ENCODE results near the gene SPEM3.

SPEM3 gene

DNA sequence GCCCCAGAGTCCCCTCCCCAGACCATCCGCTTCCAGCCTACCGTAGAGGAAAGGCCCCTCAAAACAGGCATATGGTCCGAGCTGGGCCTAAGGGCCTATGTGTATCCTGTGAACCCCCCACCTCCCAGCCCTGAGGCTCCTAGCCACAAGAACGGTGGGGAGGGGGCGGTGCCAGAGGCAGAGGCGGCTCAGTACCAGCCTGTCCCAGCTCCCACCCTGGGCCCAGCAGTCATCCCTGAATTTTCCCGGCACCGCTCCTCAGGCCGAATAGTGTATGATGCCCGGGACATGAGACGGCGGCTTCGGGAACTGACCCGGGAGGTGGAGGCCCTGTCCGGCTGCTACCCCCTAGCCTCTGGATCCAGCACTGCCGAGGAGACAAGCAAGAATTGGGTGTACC is 7.5 kb upstream of the SPEM3 start:
- no peak for DNase-seq (ENCODE audit: low spot score)

GRCh38 chr17:7423679-7424078 is 5.0 kb upstream of the SPEM3 start:
- DNase-seq (ENCODE audit: low spot score): no peak

- DNase-seq (ENCODE audit: low spot score): no peak
Measured at GRCh38 chr17:7425316-7425715, 3.3 kb upstream of the SPEM3 start, which contains the start of gene SPEM2. SPEM2 (plus strand) TSS chr17:7425616; CDS start chr17:7425689, 73 bp downstream.

DNA sequence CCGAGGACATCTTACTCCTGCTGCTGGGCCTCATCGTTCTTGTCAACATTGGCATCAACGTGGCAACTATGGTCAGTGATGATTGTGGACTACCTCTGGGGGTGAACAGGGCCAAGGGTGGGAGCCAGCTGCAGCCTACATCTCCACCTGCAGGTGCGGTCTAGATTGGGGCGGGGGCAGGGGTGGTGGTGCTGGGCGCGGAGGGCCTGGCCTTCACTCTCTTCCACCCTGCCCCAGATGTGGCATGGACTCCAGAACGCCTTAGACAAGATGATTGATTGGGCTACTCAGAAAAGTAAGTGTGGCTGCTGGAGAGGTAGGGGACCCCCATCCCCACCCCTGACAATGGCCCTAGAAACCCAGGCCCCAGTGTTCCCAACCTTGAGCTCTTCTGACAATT is 2.9 kb upstream of the SPEM3 start:
- DNase-seq (ENCODE audit: low spot score): no peak

- DNase-seq (ENCODE audit: low spot score): no peak
Measured at GRCh38 chr17:7426203-7426863, 2.3 kb upstream of the SPEM3 start.

DNA sequence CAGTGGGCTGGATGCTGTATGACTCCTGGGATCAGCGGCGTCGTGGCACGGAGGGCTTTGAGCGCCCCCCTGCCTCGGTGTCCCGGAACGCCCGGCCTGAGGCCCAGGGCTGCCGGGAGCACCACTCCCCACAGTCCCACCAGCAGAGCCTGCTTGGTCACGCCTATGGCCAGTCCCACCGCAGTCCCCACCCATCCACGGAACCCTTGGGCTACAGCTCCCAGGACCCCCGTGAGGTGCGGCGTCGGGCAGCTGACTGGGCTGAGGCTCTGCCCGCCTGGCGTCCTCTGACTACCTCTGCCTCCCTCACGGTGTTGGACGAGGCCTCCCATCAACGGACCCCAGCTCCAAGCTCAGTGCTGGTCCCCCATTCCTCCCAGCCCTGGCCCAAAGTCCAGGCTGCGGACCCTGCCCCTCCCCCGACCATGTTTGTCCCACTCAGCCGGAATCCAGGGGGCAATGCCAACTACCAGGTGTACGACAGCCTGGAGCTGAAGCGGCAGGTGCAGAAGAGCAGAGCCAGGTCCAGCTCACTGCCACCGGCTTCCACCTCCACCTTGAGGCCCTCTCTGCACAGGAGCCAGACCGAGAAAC is 1.7 kb upstream of the SPEM3 start:
- no peak for DNase-seq (ENCODE audit: low spot score)

- DNase-seq (ENCODE audit: low spot score): no peak
Measured at GRCh38 chr17:7427549-7427948, 1.1 kb upstream of the SPEM3 start.

DNA sequence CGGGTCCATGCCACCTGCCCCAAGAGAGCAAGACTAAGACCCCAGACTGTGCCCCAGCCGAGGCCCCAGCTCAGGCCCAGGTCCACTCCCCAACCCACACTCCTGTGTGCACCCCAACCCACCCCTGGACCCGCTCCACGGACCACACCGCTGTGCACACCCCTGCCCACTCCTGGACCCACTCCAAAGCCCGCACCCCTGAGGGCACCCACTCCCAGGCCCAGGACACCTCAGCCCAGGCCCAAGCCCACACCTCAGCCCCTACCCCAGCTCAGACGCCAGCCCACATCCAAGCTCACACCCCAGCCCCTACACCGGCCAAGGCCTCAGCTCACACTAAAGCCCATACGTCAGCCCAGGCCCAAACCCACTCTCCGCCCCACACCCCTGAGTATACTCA is 1.1 kb downstream of the SPEM3 start:
- no peak for DNase-seq (ENCODE audit: low spot score)

DNA sequence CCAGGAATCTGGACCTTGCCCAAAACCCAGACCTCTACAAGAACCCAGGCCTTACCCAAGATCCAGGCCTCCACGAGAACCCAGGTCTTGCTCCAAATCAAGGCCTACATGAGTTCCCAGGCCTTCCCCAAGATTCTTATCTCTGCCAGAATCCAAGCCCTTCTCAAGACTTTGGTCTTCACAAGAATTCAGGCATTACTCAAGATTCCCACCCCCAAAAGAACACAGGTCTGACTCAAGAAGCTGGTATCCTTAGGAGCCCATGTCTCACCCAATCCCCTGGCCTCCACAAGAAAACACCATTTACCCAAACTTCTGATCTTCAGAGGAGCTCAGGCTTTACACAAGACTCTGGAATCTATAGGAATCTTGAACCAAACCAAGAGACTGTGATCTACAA is 2.6 kb downstream of the SPEM3 start:
- DNase-seq (ENCODE audit: low spot score): no peak

- DNase-seq (ENCODE audit: low spot score): no peak
Measured at GRCh38 chr17:7432296-7432695, 3.6 kb downstream of the SPEM3 start.

DNA sequence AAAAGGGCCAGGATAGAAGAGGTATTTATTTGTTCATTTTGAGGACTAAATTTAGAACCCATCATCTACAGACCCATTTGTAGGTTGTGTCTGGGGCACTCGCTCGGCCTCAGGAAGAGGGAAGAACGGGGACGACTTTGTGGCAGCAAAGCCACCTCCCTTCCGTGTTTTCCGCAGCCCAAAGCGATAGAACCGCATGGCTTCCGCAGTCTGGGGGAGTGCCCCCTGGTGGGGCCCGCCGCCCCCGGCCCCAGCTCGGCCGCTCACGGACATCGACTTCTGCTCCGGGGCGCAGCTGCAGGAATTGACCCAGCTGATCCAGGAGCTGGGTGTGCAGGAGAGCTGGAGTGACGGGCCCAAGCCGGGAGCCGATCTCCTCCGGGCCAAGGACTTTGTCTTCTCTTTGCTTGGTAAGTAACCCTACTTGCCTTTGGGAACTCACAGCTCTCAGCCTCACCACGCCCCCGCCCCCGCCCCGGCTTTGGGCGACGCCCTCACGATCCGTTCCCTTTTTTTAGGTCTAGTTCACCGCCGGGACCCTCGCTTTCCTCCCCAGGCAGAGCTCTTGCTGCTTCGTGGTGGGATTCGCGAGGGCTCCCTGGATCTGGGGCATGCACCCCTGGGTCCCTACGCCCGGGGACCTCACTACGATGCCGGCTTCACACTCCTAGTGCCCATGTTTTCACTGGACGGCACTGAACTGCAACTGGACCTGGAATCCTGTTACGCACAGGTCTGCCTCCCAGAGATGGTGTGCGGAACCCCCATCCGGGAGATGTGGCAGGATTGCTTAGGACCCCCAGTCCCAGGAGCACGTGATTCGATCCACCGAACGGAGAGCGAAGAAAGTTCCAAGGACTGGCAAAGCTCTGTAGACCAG is 7.3 kb downstream of the SPEM3 start:
- DNase-seq (ENCODE audit: low spot score): no peak

GRCh38 chr17:7436556-7437368 is 8.1 kb downstream of the SPEM3 start:
- peak; percentile 72 for DNase-seq (ENCODE audit: low spot score)

- DNase-seq (ENCODE audit: low spot score): no peak
Measured at GRCh38 chr17:7437369-7437863, 8.8 kb downstream of the SPEM3 start.

DNA sequence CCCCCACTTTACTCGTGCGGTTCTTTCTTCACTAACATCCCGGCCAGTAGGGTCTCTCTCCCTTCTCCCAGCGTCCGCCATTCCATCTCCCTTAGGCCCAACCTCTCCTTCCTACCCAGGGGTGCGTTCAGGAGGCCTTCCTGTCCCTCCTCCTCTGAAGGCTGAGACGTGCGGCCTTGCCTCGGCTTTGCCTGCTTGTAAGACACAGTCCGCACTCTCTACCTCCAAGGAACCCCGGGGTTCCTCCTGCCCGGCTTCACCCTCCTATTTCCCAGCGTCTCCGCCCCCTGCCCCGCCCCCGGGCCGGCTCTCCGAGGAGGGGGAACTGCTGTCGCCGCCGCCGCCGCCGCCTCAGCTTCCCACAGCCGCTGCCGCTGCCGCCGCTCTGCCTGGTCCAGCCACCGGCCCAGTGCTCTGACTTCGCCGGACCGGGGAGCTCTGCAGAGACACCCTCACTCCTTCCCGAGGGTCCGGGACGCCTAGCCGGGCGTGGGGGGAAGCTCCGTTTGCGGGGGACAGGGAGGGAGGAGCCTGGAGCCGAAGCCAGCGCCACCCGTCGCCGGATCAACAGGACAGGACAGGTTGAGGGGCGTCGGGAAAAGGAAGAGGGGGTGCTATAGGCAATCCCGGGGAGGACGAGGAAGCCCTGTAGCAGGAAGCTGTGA is 9.4 kb downstream of the SPEM3 start:
- DNase-seq (ENCODE audit: low spot score): no peak

DNA sequence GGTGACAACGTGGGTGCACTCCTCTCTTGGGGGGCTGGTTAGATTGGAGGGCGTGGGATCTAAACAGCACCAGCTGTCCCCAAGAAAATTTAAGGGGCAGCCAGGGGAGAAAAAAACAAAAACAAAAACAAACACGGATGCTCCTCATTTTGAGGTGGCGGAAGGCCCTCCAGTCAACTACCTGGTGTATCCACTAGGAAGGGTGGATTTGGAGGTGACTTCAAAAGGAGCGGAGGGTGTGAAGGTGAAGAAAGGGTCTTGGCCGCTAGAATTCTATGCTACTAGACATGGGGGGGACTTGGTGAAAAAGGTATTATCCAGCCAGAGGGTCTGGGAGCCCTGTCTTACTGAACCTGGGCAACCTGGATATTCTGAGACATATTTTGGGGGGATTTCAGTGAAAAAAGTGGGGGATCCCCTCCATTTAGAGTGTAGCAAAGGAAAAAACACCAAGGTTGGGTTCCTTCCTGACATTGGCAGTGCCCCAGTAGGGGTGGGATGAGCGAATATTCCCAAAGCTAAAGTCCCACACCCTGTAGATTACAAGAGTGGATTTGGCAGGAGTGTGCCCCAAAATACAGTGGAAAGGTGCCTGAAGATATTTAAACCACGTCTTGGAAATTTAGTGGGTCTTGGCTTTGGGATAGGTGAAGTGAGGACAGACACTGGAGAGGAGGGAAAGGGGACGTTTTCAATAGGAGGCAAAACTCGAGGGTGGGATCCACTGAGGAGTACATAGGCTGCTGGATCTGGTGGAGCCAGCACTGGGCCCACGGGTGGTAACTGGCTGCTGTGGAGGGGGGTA is 10.2 kb downstream of the SPEM3 start:
- no peak for DNase-seq (ENCODE audit: low spot score)

GRCh38 chr17:7439462-7440112 is 10.9 kb downstream of the SPEM3 start, which contains the start of gene FGF11:
FGF11 (plus strand) TSS chr17:7439512; CDS start chr17:7439621, 109 bp downstream.
- no peak for DNase-seq (ENCODE audit: low spot score)

DNA sequence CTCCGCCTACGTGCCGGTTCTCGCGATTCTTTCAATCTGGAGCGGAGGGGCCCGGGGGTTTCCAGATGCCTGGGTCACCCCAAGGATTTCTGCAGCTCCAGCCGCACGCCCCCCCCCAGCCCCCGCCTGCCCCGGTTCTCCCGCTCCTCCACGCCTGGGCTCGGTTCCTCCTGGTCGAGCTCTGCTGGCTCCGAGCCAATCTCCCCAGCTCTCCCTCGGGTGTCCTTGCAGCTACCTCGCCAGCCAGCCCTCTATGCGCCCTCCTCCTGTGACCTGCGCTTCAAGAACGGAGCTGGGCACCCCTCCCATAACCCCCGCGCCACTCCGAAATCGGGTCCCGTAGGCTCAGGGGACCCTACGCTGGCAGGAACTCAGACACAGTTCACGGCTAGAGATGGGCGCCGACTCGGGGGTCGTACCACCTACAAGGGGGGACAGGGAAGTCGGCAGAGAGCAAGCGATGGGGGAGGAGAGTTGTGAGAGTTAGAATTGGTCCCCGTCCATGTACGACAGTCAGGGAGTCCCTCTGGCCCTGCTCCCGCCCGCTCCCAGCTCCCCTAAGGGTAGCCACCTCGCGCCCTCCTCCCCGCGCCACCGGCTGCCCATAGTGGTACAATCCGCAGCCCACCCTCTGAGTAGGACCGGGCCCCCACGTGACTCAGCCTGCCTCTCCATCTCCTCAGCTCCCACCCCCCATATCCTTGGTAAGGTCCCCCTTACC is 11.6 kb downstream of the SPEM3 start:
- peak; percentile 31 for DNase-seq (ENCODE audit: low spot score)

DNA sequence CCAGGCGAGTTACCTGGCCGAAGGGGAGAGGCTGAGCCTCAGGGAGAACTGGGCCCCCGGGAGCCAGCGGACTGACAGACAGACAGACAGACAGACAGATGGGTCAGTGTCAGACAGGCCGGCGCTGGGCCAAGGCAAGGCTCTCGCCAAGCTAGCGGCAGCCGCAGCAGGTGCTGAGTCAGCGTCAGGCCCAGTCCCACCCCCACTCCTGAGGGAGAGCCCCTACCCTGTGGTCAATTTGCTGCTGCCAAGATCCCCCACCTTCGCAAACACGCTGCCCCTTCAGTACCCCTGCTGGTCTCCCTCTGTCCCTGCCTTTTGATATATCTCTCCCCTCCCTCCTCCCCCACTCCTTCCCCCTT is 12.2 kb downstream of the SPEM3 start:
- no peak for DNase-seq (ENCODE audit: low spot score)

- no peak for DNase-seq (ENCODE audit: low spot score)
Measured at GRCh38 chr17:7441266-7441665, 12.6 kb downstream of the SPEM3 start.

Data from NAMALWA (cell line).